K562 (cell line): ENCODE data around the gene WBP1L. TPM values are rescaled to one million over a fixed set of nuclear protein-coding genes. Genes with fewer than 3 reads are reported as not detected.

Source experiments
- ATAC-seq: fragments of 200-7000 bp; cut with Tn5 transposase; 3 replicates; pipeline ENCODE4 v1.9.1; 2020; ENCODE audit warnings: moderate library complexity
- BruUV-seq: library from RNA; stranded (reverse); fragments of 400-500 nt; replicated peaks from 2 replicates; lab custom pipeline; 2021; lab: Mats Ljungman, UMichigan
- CTCF ChIA-PET: fragments of 300-600 bp; formaldehyde crosslinking; extraction: SDS; loops from one replicate; lab custom pipeline; 2021; ENCODE audit warnings: low intra/inter-chr PET ratio; lab: Yijun Ruan, JAX
- POLR2A ChIA-PET: fragments of 300-600, 350-650 bp; sonication (Branson Sonifier 250); formaldehyde crosslinking; extraction: SDS; loops from one replicate; lab custom pipeline; 2021; ENCODE audit warnings: antibody characterized with exemption, inconsistent platforms; lab: Yijun Ruan, JAX
- DNase-seq, 4 experiments: peaks; one replicate each; pipeline versions ENCODE4 v3.0.0 to v3.0.0-alpha.2; 2011 to 2018; ENCODE audit warnings: low spot score in 3 of 4, mixed read lengths in 3 of 4; ENCODE audit errors: extremely low read depth in 1 of 4
- FAIRE-seq: peaks from 2 replicates; lab custom pipeline; 2011; peaks lifted over from hg19 to GRCh38; lab: Jason Lieb, UNC
- H2AFZ ChIP-seq: 2 replicates; pipeline ENCODE4 v1.6.0; 2011; ENCODE audit warnings: low read depth, low read length, control low read depth, inconsistent platforms
- H3K27ac ChIP-seq: fragments of 200-600 bp; 3 replicates; pipeline ENCODE4 v1.8.0; 2011; ENCODE audit warnings: low read depth, mild to moderate bottlenecking, control low read depth, inconsistent platforms, low read length, moderate library complexity, mixed read lengths; ENCODE audit errors: extremely low read depth
- H3K27me3 ChIP-seq, 2 experiments: fragments of 300-600 bp in 1 of 2; 2 replicates in 1 of 2; 3 replicates in 1 of 2; pipeline versions ENCODE4 v1.6.0 to v1.8.0; 2011; ENCODE audit warnings: inconsistent platforms in 2 of 2, low read length in 2 of 2, mild to moderate bottlenecking in 1 of 2, mixed read lengths in 1 of 2, moderate library complexity in 1 of 2; ENCODE audit not compliant: control insufficient read depth in 2 of 2, insufficient read depth in 2 of 2
- H3K36me3 ChIP-seq: fragments of 300-600 bp; 3 replicates; pipeline ENCODE4 v1.8.0; 2011; ENCODE audit warnings: mild to moderate bottlenecking, low read length, inconsistent platforms; ENCODE audit not compliant: control insufficient read depth, insufficient read depth
- H3K4me1 ChIP-seq, 2 experiments: fragments of 200-600 bp in 1 of 2; replicated peaks in 1 of 2; 2 replicates in 1 of 2; 3 replicates in 1 of 2; pipeline versions ENCODE4 v1.5.1 to v1.8.0; 2011; ENCODE audit warnings: inconsistent platforms in 2 of 2, low read length in 2 of 2, mild to moderate bottlenecking in 1 of 2, mixed read lengths in 1 of 2, moderate library complexity in 1 of 2; ENCODE audit not compliant: control insufficient read depth in 2 of 2, insufficient read depth in 2 of 2
- H3K4me2 ChIP-seq: 2 replicates; pipeline ENCODE4 v1.6.1; 2011; ENCODE audit warnings: low read length, control low read depth, inconsistent platforms, mixed read lengths; ENCODE audit not compliant: insufficient read depth
- H3K4me3 ChIP-seq: fragments of 200-600 bp; sonication (generic), shearing (Covaris generic); 2 replicates; pipeline ENCODE4 v1.5.1; 2016; ENCODE audit warnings: control low read depth, inconsistent platforms
- H3K79me2 ChIP-seq: fragments of 200-600 bp; 3 replicates; pipeline ENCODE4 v1.8.0; 2011; ENCODE audit warnings: low read length, inconsistent platforms; ENCODE audit not compliant: control insufficient read depth, insufficient read depth
- H3K9ac ChIP-seq, 2 experiments: 2 replicates each; pipeline versions ENCODE4 v1.6.0 to v1.6.1; 2011; ENCODE audit warnings: low read depth in 2 of 2, low read length in 2 of 2, control low read depth in 1 of 2, inconsistent platforms in 1 of 2, mild to moderate bottlenecking in 1 of 2, mixed read lengths in 1 of 2; ENCODE audit not compliant: insufficient read depth in 1 of 2
- H3K9me1 ChIP-seq: one replicate; pipeline ENCODE4 v1.6.0; 2011; ENCODE audit warnings: inconsistent platforms, mild to moderate bottlenecking, low read length, moderate library complexity; ENCODE audit not compliant: control insufficient read depth, insufficient read depth
- H3K9me3 ChIP-seq: replicated peaks from 2 replicates; pipeline ENCODE4 v1.5.1; 2011; ENCODE audit warnings: low read depth, low read length, inconsistent platforms; ENCODE audit not compliant: control insufficient read depth, insufficient read depth
- H4K20me1 ChIP-seq: replicated peaks from 2 replicates; pipeline ENCODE4 v1.6.1; 2011; ENCODE audit warnings: low read length, inconsistent platforms, mixed read lengths; ENCODE audit not compliant: control insufficient read depth, insufficient read depth
- ATF7 ChIP-seq: fragments of 450-650 bp; IDR thresholded peaks from 2 replicates; pipeline ENCODE4 v1.7.1; 2014; ENCODE audit warnings: mild to moderate bottlenecking, moderate library complexity
- CBFA2T3 ChIP-seq: fragments of 450-650 bp; IDR thresholded peaks from 2 replicates; pipeline ENCODE4 v1.6.1; 2017
- COPS2 ChIP-seq: fragments of 450-650 bp; conservative IDR thresholded peaks from 2 replicates; pipeline ENCODE4 v1.6.1; 2016; ENCODE audit warnings: mild to moderate bottlenecking, moderate library complexity
- JUN ChIP-seq, 2 experiments: sonication (generic) in 1 of 2; formaldehyde crosslinking in 1 of 2; IDR thresholded peaks; 2 replicates each; pipeline versions ENCODE4 v1.6.1 to v1.8.0; 2012 to 2022; ENCODE audit warnings: borderline replicate concordance in 2 of 2, mild to moderate bottlenecking in 2 of 2, improper control_type of control experiment in 1 of 2, low read depth in 1 of 2, low read length in 1 of 2, missing genetic modification reagents in 1 of 2
- JUND ChIP-seq, 2 experiments: IDR thresholded peaks; 2 replicates in 1 of 2; 3 replicates in 1 of 2; pipeline ENCODE4 v1.6.1; 2011; ENCODE audit warnings: borderline replicate concordance in 2 of 2, low read depth in 2 of 2, low read length in 2 of 2, improper control_type of control experiment in 1 of 2, missing biosample characterization in 1 of 2, missing genetic modification characterization in 1 of 2, missing genetic modification reagents in 1 of 2
- KDM5B ChIP-seq: fragments of 200-600 bp; sonication (generic); IDR thresholded peaks from 2 replicates; pipeline ENCODE4 v1.6.1; 2012; ENCODE audit warnings: low read depth, mild to moderate bottlenecking, moderate library complexity, low read length, control low read depth, inconsistent platforms; ENCODE audit not compliant: insufficient replicate concordance
- MEIS2 ChIP-seq: fragments of 450-650 bp; IDR thresholded peaks from 2 replicates; pipeline ENCODE4 v1.6.1; 2014; ENCODE audit warnings: mild to moderate bottlenecking; ENCODE audit not compliant: partially characterized antibody
- NFIC ChIP-seq: fragments of 450-650 bp; IDR thresholded peaks from 2 replicates; pipeline ENCODE4 v1.6.1; 2017; ENCODE audit warnings: mild to moderate bottlenecking, inconsistent platforms
- NRF1 ChIP-seq, 2 experiments: fragments of 450-650 bp; IDR thresholded peaks in 1 of 2; conservative IDR thresholded peaks in 1 of 2; 2 replicates each; pipeline ENCODE4 v1.6.1; 2014; ENCODE audit warnings: mild to moderate bottlenecking in 2 of 2
- PPARD ChIP-seq: fragments of 250-450 bp; sonication (Bioruptor Pico); IDR thresholded peaks from 2 replicates; pipeline ENCODE4 v1.8.0; 2022; ENCODE audit warnings: inconsistent platforms, mild to moderate bottlenecking, moderate library complexity
- WGBS: fragments of 100-300 bp; shearing (Covaris generic); methylation state at CpG from one replicate; pipeline ENCODE4 v1.1.6; 2016; ENCODE audit warnings: low coverage, mixed read lengths; ENCODE audit not compliant: insufficient coverage; ENCODE audit errors: missing lambda C conversion rate; 5-methylcytosine and 5-hydroxymethylcytosine counted together
- in situ Hi-C: fragments of 300-500 bp; cut with MboI; formaldehyde crosslinking; loops from 4 replicates; pipeline ENCODE4 v1.15.0; 2018; ENCODE audit warnings: inconsistent platforms, mixed read lengths
- intact Hi-C: fragments of 100-400 bp; cut with micrococcal nuclease; formaldehyde crosslinking; loops from 2 replicates; pipeline ENCODE4 v1.14.2; 2022
- polyA plus RNA-seq, 8 experiments: library from polyadenylated mRNA; depleted of rRNA in 4 of 8; stranded (reverse) in 5 of 8; unstranded in 3 of 8; fragments of >200 nt; fragmentation: Nextera tagmentation in 2 of 8; fragmentation: Illumina TruSeq in 1 of 8; extraction: Ambion mirVana in 2 of 8; extraction: Trizol in 1 of 8; gene quantifications; 2 replicates each; pipeline versions ENCODE4 v1.2.1 to v1.2.3, GENCODE V29; 2011 to 2014; ENCODE audit warnings: inconsistent platforms in 1 of 8, missing spikeins in 1 of 8
- total RNA-seq, 7 experiments: library from RNA; depleted of rRNA in 6 of 7; stranded (reverse); fragments of >200 nt in 6 of 7; fragmentation: Illumina TruSeq in 2 of 7; extraction: Trizol in 2 of 7; gene quantifications; 2 replicates each; pipeline versions ENCODE4 v1.2.1 to v1.2.3, GENCODE V29; 2011 to 2021; ENCODE audit warnings: low replicate concordance in 1 of 7
- TF ChIP-seq, protein P1 (sequence below): fragments of 450-650 bp; formaldehyde crosslinking; IDR thresholded peaks from 2 replicates; pipeline ENCODE4 v1.4.0; 2022; ENCODE audit warnings: missing genetic modification characterization

The WBP1L gene
- total and polyA plus RNA-seq, 9 of the 15 experiments (the other 6 are each of a cell fraction or from before 2014, with no cell fraction given), result 3.2 to 14.4 (median 11.3) TPM

GRCh38 chr10:102837230-102837721, 93.5 kb downstream of the WBP1L start, which contains the start of gene CYP17A1:
Gene CYP17A1, minus strand, starts transcription at chr10:102837413. Its CDS starts 52 bp downstream, at chr10:102837361.
- DNase-seq, result peak; percentile 24 to 74 (median 40)
- in situ Hi-C loops, result loop anchor here (5.0 to 10.0 kb wide), 4 partner anchors 80 to 648 kb away; partner anchors contain the start of genes CNNM2 and RPEL1
- Histone ChIP-seq H3K27ac (no peak within 1 kb of the TSS), H3K4me2 (no peak within 1 kb of the TSS), H2AFZ (no peak within 1 kb of the TSS), H3K27me3 (no peaks in the 10 kb centered on the region), H3K79me2 (no peaks in the 10 kb centered on the region), H3K4me3 (no peak within 1 kb of the TSS), H3K36me3 (no peaks in the 10 kb centered on the region), H3K4me1 (peaks cover 9% of the 10 kb centered on the region in 2 experiments; a peak in 4 of 5 replicates), H3K9ac (no peak within 1 kb of the TSS), H3K9me3 (no peaks in the 10 kb centered on the region; the same call in 1 of the 2 replicates), H3K9me1 (no peaks in the 10 kb centered on the region), H4K20me1 (no peaks in the 10 kb centered on the region)
- no peak for FAIRE-seq
- POLR2A ChIA-PET, result interaction anchor here (0.5 to 1.0 kb wide), 2 partner anchors 54 to 64 kb away, joined by 3 to 4 read pairs; no protein-coding TSS in a partner anchor
- CTCF ChIA-PET, result interaction anchor here (1.8 kb wide), 1 partner anchor 64 kb away, joined by 4 read pairs; no protein-coding TSS in a partner anchor
- ATAC-seq, result peak; percentile 65
- intact Hi-C loops, result loop anchor here (10.0 kb wide), 1 partner anchor 648 kb away; no protein-coding TSS in a partner anchor
- no TSS peak for BruUV-seq
- WGBS, result 18% methylated on average over 5 of the region's 5 CpGs
- TF ChIP-seq JUN (IDR thresholded peaks at IDR 0.05; ENCODE audit: borderline replicate concordance, low read depth, low read length) (no peak), JUN (CRISPR knock-in tag; IDR thresholded peaks at IDR 0.05; ENCODE audit: borderline replicate concordance) (no peak), PPARD (CRISPR knock-in tag) (no peak), KDM5B (no peak), MEIS2 (peak; percentile 22), CBFA2T3 (peak; percentile 9; the same call in 1 of the 2 replicates), NRF1 (conservative IDR thresholded peaks at IDR 0.05 in 1 of 2, IDR thresholded peaks at IDR 0.05 in 1 of 2) (no peak), JUND (IDR thresholded peaks at IDR 0.05; ENCODE audit: borderline replicate concordance, low read depth, low read length) (peak; percentile 44; the same call in 1 of the 2 replicates), JUND (tag; IDR thresholded peaks at IDR 0.05; ENCODE audit: borderline replicate concordance, low read depth, low read length) (peak; percentile 48; the same call in 1 of the 3 replicates), ATF7 (peak; percentile 60; the same call in 1 of the 2 replicates), COPS2 (no peak), NFIC (peak; percentile 87)
- TF ChIP-seq, protein P1, sequence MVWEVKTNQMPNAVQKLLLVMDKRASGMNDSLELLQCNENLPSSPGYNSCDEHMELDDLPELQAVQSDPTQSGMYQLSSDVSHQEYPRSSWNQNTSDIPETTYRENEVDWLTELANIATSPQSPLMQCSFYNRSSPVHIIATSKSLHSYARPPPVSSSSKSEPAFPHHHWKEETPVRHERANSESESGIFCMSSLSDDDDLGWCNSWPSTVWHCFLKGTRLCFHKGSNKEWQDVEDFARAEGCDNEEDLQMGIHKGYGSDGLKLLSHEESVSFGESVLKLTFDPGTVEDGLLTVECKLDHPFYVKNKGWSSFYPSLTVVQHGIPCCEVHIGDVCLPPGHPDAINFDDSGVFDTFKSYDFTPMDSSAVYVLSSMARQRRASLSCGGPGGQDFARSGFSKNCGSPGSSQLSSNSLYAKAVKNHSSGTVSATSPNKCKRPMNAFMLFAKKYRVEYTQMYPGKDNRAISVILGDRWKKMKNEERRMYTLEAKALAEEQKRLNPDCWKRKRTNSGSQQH (CRISPR knock-in tag), result no peak
